ENCODE measurements around the gene NKX1-1. TPM values are rescaled to one million over a fixed set of nuclear protein-coding genes. Genes with fewer than 3 reads are reported as not detected.
A peak's percentile ranks its signal among the peaks of the same experiment; 100 is the strongest.

Gene NKX1-1
- total RNA-seq, 1 donor from 2014 or later: not detected

DNA sequence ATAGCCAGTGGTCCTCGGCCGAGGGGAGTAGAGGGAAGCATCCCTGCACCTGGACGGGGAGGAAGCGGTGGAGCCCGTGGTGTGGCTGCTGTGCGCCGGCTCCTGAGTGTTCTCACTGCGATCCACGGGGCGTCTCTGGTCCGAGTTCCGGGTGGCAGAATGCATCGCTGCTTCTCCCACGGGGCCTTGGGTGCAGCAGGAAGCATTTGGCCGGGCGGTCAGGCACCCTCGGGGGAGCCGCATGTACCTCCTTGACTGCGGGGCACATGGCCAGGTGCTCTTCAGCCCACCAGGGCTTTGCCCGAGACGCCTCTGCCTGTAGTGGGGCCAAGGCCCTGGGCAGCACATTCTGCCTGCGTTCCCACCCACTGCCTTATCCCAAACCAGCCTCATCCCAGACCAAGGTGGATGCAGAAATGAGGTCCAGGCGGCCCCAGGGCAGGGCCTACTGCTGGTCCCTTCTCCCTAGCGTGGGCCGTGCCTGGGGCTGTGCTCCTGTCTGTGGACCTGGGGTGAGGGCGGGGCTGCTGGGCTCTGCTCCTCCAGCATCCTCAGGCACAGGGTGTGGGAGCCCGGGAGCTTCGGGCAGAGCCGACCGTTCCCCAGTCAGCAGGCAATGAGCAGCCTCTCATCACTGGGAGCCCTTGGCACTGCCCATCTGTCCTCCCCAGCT lies 27.5 kb downstream of the NKX1-1 start:
- TF ChIP-seq, protein P1, sequence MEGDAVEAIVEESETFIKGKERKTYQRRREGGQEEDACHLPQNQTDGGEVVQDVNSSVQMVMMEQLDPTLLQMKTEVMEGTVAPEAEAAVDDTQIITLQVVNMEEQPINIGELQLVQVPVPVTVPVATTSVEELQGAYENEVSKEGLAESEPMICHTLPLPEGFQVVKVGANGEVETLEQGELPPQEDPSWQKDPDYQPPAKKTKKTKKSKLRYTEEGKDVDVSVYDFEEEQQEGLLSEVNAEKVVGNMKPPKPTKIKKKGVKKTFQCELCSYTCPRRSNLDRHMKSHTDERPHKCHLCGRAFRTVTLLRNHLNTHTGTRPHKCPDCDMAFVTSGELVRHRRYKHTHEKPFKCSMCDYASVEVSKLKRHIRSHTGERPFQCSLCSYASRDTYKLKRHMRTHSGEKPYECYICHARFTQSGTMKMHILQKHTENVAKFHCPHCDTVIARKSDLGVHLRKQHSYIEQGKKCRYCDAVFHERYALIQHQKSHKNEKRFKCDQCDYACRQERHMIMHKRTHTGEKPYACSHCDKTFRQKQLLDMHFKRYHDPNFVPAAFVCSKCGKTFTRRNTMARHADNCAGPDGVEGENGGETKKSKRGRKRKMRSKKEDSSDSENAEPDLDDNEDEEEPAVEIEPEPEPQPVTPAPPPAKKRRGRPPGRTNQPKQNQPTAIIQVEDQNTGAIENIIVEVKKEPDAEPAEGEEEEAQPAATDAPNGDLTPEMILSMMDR (IDR thresholded peaks at IDR 0.05; ENCODE audit: unreplicated experiment): no peak
- no peak overlapping the region for H3K27ac Mint-ChIP-seq
- no peaks in the 10 kb centered on the region for H3K4me1 Mint-ChIP-seq
- H3K36me3 Mint-ChIP-seq: peaks cover 3% of the 10 kb centered on the region
- no peak overlapping the region for H3K4me3 Mint-ChIP-seq
- no peak for DNase-seq (ENCODE audit: low spot score in 2 of 2, unreplicated experiment in 2 of 2)
- H3K27me3 Mint-ChIP-seq (ENCODE audit: low read depth): no peaks in the 10 kb centered on the region
- no peaks in the 10 kb centered on the region for H3K9me3 Mint-ChIP-seq

DNA sequence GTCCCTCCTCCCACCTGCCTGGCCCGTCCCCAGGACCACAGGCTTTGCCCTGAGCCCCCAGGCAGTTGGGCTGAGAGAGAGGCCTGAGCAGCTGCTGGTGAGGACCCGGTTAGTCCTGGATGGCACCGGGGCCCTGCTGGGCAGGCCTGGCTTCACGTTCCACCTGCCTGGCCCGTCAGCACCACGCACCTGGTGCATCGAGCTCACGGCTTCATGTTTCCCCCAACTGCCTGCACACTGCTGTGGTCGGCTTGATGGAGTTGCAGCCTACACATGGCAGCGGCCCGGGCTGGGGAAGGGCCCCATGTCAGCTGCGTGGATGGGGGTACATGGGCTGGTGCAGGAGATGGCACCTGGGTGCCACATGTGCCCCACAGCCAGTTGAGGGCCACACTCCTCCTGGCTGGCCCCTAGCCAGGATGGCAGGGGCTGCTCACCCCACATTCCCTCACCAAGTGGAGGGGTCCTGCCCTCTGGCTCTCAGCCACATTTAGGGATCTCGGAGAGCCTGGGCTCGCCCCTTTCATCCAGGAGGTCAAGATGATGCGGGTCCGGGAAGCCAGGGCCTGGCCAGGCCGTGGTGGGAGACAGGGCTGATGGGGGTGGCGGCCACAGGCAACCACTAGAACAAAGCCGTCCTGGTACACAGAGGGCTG lies 28.5 kb downstream of the NKX1-1 start:
- H3K27ac Mint-ChIP-seq: no peak overlapping the region
- H3K36me3 Mint-ChIP-seq: peaks cover 12% of the 10 kb centered on the region
- peak in 1 of 2 experiments; percentile 17 for DNase-seq (ENCODE audit: low spot score in 2 of 2, unreplicated experiment in 2 of 2)
- H3K4me1 Mint-ChIP-seq: no peaks in the 10 kb centered on the region
- TF ChIP-seq, protein P1 (IDR thresholded peaks at IDR 0.05; ENCODE audit: unreplicated experiment): no peak
- no peaks in the 10 kb centered on the region for H3K27me3 Mint-ChIP-seq (ENCODE audit: low read depth)
- no peaks in the 10 kb centered on the region for H3K9me3 Mint-ChIP-seq
- no peak overlapping the region for H3K4me3 Mint-ChIP-seq

DNA sequence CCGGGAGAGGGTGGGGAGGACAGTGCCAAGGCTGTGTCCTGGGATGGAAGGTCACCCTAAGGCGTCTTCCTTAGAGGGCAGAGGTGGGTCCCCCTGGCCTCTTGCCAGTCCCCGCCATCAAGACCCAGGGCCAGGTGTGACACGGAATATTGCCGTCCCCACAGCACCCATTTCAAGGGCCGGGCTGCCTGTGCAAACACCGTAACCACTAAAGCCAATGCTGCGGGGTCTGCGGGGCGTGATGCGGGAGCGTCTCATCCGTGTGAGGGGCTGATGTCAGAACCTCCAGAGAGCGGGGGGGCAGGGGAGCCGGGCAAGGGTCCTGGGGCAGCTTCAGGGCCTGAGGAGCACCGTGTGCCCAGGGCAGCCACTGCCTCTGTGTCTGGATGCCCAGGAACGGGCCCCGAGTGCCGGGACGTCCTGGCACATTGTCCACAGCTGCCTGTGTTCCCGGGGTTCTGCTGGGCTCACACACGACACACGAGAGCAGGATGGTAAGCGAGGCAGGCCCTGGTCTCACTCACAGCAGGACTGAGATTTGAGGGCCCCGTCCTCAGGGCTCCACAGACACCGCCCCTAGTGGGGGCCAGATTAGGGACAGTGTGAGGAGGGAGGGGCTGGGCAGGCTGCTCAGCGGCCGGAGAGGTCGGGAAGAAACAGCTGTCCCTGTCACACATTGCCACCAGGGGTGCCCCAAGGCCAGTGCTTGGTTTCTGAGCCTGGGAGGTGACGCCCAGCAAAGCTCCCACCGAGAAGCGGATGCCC lies 29.2 kb downstream of the NKX1-1 start:
- peaks cover 18% of the 10 kb centered on the region for H3K36me3 Mint-ChIP-seq
- peaks cover 4% of the 10 kb centered on the region for H3K9me3 Mint-ChIP-seq
- TF ChIP-seq, protein P1 (IDR thresholded peaks at IDR 0.05; ENCODE audit: unreplicated experiment): no peak
- peak in 1 of 2 experiments; percentile 14 for DNase-seq (ENCODE audit: low spot score in 2 of 2, unreplicated experiment in 2 of 2)
- H3K4me1 Mint-ChIP-seq: no peaks in the 10 kb centered on the region
- no peak overlapping the region for H3K27ac Mint-ChIP-seq
- no peaks in the 10 kb centered on the region for H3K27me3 Mint-ChIP-seq (ENCODE audit: low read depth)
- H3K4me3 Mint-ChIP-seq: no peak overlapping the region

DNA sequence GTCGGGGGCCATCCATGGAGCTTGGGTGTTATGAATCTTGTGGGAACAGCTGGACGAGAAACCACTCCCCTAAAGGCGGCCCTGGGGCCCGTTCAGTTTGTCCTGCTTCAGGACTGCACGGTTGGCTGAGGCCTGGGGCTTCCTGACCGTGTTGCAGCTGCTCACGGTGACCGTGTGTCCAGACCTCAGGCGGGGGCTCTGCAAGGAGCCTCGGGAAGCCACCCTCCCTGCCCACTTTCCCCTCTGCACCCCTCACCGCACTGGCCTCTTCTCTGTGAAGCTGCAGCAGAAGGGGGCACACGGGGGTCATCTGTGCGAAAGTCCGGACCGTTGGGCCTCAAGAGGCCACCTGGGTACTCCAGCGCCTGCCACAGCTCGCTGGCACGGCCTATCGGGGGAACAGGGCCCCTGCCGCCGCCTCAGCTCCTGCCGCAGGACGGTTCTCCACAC lies 29.8 kb downstream of the NKX1-1 start:
- H3K4me3 Mint-ChIP-seq: no peak overlapping the region

DNA sequence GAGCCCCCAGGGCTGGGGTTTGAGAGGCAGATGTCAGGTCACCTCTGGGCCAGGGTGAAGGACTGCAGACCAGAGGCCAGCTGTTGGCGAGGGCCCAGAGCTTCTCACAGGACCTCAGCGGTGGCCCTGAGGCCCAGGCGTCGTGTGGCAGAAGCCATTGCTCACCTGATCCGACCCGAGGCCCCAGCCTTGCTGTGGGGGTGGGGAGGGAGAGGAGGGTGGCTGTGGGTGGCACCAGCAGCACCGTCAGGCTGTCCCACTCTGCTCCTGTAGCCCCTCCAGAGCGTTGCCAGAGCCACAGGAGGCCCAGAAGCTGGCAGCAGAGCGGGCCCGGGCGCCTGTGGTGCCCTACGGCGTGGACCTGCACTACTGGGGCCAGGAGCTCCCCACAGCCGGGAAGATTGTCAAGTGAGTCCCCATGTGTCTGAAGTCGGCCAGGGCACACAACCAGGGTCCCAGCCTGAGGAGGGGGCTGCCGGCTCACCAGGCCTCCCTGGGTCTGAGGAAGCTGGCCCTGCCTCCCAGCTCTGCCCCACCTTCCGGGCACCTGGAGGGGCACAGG lies 30.4 kb downstream of the NKX1-1 start:
- H3K4me3 Mint-ChIP-seq: no peak overlapping the region
- no peak overlapping the region for H3K27ac Mint-ChIP-seq
- TF ChIP-seq, protein P1 (IDR thresholded peaks at IDR 0.05; ENCODE audit: unreplicated experiment): no peak
- peaks cover 29% of the 10 kb centered on the region for H3K36me3 Mint-ChIP-seq
- no peak for DNase-seq (ENCODE audit: low spot score in 2 of 2, unreplicated experiment in 2 of 2)
- no peaks in the 10 kb centered on the region for H3K27me3 Mint-ChIP-seq (ENCODE audit: low read depth)
- H3K9me3 Mint-ChIP-seq: peaks cover 6% of the 10 kb centered on the region
- H3K4me1 Mint-ChIP-seq: no peaks in the 10 kb centered on the region

More for the DNA sequence above, 29.8 kb downstream of the NKX1-1 start:
- H3K27ac Mint-ChIP-seq: no peak overlapping the region
- peaks cover 6% of the 10 kb centered on the region for H3K9me3 Mint-ChIP-seq
- DNase-seq (ENCODE audit: low spot score in 2 of 2, unreplicated experiment in 2 of 2): peak in 1 of 2 experiments; percentile 17
- peaks cover 24% of the 10 kb centered on the region for H3K36me3 Mint-ChIP-seq
- H3K27me3 Mint-ChIP-seq (ENCODE audit: low read depth): no peaks in the 10 kb centered on the region
- TF ChIP-seq, protein P1 (IDR thresholded peaks at IDR 0.05; ENCODE audit: unreplicated experiment): no peak
- H3K4me1 Mint-ChIP-seq: no peaks in the 10 kb centered on the region

Data from mesothelial cell of epicardium (in vitro differentiated cells).